Forelimb muscle (tissue), 1 donor: ENCODE data around the gene ZBTB48. TPM values are rescaled to one million over a fixed set of nuclear protein-coding genes. Genes with fewer than 3 reads are reported as not detected.

ENCODE experiments used
- DNase-seq: peaks from one replicate; pipeline ENCODE4 v3.0.0-alpha.2; 2013; ENCODE audit warnings: low read depth
- polyA plus RNA-seq: library from polyadenylated mRNA; unstranded; fragments of 120-200 nt; gene quantifications from one replicate; pipeline ENCODE4 v1.2.1, GENCODE V29; 2013; ENCODE audit not compliant: insufficient read length

ZBTB48 gene
- polyA plus RNA-seq, 1 donor = 23.8 TPM

DNA sequence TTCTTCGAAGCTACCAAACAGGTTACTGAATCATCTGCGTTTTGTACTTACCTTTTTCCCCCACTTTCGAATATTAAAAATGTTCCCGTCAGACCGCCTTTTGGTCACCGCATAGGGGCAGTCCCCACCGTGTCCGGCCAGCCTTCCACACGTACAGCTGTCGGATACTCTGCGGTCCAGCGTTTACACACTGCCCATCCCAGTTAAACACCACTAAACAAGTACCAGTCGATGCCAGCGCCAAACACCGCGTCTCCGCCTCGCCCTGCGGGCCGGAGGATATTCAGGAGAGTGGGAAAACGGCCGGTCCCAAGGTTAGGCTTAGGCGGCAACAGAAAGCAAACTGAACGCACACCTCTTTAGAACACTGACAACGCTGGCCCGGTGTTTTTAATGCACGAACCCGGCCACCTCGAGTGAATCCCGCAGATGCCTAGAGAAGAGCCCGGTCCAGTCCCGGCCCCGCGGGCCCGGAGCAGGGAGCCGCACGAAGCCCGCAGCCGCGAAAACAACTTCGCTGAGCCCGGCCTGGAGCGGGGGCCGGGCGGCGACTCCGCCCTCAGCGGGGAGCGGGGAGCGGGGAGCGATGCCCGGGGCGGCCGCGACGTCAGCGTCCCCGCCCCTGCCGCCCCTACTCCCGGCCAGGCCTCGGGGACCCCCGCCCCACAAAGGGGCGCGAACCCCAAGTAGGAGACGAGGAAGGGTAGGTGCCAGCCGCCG is 33.0 kb downstream of the ZBTB48 start:
- DNase-seq = no peak

DNA sequence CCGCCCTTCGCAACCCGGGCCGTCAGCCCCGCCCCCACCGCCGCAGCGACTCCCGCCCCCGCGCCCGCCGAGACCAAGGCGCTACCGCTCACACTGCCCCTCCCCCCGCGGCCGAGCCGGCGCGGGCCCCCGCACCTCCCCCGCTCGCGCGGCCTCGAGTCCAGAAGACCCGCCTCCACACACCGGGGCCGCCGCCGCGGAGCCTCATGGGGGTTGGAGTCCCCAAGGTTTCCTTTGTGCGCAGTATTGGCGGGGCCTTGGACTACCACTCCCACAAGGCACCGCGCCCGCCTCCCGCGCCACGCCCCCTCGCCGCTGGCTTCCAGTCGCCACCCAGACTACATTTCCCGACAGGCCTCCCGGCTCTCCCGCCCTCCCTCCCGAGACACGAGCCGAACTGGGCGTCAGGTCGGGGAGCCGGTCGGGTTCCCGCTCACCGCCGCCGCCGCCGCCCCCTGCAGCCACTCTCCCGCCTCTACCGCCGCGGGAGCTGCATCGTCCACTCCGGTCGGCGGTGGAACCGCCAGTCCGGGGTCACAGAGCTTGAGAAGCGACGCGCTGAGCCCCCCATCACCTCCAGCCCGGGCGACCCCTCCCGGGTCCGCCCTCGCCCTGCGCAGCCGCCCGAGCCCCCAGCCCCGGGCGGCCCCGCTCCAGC is 33.7 kb downstream of the ZBTB48 start, which contains the start of gene PHF13:
Gene PHF13 (plus strand): TSS at position 371 of the 658 bp plus-strand sequence. CDS start 336 bp downstream, outside the sequence.
- peak; percentile 90 for DNase-seq

DNA sequence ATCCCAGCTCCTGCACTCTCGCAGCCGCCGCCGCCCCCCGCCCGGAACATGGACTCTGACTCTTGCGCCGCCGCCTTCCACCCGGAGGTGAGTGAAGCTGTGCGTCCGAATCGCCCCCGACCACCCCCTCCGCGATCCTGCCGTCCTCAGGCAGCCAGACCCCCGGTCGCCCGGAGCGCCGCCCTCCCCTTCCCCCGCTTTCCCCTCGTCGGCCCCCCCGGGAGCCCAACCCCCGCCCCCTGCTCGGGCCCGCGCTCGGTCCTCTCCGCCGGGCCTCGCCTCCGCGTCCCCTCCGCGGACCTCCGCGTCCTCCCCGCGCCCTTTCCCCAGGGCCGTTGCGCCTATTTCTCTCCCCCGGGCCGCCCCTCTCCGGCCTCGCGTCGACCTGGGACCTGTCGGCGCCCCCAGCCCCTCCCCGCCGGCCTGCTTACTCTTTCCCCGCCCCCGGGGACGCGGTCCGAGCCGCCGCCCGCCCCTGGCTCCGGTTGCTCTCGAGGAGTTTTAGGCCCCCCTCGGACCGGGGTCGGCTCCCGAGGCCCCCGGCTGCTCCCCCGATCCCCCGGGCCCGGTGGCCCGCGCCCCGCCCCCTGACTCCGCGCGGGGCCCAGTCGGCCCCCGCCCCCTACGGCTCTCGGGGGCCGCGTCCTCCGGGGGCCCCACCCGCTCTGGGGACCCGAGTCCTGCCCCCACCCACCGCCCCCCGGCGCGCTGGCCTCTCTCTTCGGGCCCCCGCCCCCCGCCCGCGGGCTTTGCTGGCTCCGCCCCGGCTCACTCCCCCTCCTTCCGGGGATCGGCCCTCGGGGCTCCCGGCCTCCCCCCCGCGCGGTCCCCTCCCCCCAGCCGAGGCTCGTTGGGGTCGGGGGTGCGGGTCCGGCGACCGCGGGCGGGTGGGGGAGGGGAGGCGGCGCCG is 34.5 kb downstream of the ZBTB48 start:
- DNase-seq = no peak

DNA sequence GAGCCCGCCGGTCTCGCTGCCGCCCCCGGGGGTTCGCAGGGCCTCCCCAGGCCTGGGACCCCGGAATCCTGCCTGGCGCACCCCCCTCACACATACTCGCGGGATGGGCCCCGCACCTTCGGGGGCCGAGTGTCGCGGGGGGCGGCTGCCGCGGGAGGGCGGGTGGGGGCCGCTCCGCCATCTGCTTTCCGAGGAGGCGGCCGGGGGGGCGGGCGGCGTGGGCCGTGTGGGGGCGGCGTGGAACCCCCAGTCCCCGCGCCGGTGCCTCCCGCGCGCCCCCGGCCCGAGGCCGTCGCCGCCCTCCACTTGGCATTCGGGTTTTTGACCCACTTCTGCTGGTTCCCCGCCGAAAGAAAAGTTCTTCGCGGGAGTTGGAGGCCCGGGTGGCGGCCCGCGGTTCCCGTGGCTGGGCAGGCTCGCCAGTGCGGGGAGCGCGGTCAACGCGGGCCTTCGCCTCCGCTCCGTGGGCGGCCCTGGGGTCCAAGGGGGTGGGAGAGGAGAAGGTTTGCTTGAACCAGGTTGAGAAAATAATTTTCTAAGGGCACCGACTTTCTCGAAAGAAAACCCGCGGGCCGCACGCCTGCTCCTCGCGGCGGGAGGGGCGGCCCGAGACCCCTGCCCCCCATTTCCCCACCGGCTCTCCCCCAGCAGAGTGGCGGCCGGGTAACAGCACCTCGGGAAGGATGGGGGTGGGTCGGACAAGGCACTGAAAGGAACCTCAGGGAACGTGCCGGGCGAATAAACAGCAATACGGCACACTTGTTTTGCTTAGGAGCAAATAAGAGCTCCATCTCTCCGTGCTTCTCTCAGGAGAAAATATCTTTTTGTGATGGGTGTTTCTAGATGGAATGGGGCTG is 35.4 kb downstream of the ZBTB48 start:
- no peak for DNase-seq

DNA sequence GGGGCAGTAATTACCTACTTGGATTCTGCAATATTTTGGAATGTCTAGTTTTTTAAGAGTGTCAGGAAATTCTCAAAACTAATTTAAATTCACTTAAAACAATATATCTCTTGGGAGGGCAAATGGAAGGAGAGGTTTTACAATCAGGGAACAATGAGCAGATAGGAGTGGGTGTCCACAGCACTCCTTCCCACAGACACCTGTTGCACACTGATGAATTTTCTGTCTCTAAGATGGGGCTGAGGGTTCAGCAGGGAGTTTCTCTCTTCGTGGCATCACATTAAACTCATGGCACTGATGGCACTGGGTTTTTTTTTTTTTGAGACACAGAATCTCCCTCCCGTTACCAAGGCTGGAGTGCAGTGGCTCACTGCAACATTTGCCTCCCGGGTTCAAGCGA is 39.3 kb downstream of the ZBTB48 start:
- DNase-seq = no peak

DNA sequence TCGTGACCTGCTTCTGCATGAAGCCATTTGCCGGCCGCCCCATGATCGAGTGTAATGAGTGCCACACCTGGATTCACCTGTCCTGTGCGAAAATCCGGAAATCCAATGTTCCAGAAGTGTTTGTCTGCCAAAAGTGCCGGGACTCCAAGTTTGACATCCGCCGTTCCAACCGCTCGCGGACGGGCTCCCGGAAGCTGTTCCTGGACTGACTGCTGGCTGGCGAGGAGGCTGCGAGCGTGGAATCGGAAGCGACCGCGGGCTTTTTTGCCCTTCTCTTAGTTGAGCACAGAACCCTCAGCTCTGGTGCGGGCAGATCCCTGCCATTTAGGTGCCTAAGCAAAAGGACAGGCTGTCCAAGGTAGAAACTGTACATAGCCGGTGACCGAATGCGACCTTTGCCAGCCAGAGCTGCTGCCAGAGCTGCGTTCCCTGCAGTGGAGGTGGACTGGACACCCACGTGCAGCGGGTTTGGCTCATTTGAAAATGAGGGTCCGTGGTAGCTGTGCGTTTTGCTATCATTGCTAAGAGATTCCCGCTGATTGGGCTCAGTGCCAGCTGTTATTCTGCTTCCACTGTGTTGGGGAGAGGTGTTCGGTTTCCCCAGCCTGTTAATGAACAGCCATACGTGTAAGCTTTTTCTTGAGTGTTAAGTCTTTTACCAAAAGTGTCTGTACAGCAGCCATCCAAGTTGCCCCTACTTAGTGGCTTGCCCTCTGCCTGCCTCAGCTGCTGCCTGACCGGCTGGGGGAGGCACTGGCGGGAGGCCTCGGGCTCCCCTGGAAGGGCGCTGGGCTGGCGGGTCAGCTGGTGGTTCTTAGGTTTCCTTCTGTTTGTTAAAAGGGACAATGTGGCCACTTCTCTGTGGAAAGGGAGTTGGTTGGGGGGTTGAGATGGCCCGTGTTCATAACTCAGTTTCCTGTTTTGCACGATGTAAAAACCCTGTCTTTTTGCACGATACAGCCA is 41.9 kb downstream of the ZBTB48 start:
- DNase-seq = no peak

DNA sequence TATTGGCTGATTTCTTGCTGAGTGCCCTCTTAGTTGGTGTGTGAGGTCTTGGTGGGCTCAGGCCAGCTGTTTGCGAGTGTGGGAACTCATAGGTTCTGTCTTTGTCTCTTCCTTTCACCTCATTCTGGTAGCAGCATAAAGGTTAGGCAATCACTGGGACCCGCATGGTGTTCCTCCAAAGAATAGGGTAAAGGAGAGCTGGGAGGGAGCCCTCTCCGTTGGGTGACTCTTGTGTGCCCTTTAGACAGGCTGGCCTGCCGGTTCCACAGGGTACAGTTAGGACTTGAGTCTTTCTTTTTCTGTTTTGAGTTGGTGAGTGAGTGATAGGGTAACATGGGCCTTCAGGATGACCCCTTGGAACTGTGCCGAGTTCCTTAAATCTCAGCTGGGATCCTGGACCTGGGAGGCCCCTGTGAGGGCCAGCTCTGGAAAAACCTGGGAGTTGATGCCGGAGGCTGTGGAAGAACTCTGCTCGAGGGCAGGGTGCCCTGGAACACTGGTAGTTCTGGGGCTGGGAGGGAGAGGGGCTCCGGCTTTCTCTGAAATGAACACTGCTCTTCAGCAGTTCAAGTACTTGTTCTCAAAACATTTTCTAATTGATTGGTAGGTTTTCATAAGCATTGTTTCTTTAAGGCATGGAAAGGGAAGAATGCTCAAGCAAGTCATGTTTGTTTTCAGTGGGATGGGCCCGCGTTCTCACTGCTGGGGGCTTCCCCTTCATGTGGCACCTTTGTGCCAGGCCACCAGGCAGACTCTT is 42.8 kb downstream of the ZBTB48 start:
- DNase-seq = no peak

DNA sequence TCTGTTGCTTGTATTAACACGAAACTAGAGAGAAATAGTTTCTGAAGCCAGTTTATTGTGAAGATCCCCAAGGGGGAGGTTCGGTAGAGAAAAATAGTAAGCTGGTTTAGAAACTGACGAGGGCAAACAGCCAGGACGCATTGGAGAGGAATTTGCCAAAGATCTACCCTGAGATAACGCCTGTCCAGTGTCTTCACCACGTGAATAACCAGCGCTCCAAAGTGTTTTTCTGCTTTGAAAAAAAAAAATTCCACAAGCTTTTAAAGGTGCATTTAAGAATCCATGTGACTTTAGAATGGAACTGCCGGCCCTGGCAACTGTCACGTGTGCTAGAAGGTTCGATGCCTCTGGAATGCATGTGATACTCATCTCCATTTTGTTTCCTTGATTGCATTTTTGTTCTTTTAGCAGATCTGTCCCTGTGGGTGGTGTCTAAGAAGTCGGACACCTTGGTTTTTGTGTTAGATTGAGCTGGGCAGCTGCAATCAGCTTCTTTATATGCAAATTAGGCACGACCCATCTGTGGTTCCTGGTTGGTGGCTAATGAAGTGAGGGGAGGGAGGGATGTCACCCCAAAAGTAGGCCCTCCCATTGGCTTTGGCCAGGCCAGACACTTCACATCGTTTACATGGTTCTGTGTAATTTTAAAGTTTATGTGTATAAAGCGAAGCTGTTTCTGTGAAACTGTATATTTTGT is 43.6 kb downstream of the ZBTB48 start:
- DNase-seq = no peak

DNA sequence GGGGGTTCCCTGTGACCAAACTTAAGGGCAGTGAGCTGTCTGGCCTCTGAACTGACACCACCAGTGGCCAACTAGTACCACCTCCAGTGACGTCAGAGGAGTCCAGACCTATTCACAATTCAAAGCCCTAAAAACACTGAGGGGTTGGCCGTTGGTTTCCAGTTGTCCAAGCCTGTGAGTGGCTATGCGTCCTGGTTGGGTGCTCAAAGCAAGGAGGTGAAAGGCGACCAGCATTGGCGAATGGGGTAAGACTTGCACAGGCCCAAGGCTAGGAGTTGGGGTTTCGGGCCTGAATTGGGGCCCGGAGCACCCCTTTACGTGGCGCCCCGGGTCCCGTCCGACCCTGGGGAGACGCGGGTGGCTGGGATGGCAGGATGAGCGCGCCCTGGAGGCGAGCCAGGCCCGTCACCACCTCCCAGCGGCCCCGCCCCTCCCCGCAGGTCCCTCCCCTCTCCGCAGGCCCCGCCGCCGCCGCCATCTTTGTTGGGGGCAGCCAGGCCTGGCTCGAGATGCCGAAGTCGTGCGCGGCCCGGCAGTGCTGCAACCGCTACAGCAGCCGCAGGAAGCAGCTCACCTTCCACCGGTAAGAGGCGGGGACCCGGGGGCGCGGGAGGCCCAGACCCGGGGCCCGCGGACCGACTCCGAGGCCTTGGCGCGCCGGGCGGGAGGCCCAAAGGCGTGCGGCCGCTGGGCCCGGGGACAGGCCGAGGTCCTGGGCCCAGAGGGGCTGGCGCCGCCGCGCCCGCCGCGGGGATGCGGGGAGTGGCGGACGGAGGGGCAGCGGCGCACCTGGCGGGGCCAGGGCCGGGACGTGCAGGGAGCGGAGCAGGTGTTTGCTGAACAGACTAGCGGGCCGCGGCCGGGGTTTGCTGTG is 45.2 kb downstream of the ZBTB48 start, which contains the start of gene THAP3:
Gene THAP3 (plus strand): TSS at position 159 of the 874 bp plus-strand sequence. CDS start 351 bp downstream, at position 510.
- DNase-seq = no peak

DNA sequence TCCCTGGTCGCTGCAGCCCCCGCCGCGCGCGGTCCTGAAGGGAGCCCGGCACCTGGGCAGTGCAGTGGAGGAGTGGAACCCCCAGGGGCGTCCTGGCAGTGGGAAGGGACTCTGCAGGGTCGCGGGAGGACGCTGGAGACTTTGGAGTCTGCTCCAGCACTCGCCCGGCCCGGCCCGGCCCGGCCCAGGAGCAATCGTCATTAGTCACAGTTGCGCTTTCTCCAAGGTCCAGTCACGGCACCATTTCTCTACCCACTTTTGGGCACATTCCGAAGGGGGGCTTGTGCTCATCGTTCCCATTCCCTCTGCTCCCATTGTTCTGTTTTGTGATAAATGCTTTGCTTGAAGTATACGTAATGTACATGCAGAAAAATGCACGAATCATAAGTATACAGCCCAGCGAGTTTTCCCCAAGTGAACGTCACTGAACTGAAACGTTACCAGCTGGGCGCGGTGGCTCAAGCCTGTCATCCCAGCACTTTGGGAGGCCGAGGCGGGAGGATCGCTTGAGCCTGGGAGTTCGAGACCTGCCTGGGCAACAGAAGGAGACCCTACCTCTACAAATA is 45.9 kb downstream of the ZBTB48 start:
- no peak for DNase-seq

DNA sequence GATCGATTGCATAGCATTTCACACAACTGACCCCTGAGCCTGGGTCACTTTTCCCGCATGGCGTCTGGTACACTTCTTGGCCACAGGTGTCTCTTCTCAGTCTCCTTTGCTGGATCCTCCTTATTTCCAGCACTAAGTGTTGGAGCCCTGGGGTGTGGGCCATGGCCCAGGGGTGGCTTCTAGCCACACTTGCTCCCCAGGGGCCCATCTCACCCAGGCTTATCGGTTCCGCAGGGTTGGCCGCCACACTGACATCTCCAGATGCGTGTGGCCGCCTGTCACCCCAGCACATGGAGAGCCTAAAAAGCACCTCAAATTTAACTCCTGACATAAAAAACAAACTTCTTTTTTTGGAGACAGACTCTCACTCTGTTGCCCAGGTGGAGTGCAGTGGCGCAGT is 47.2 kb downstream of the ZBTB48 start:
- DNase-seq = no peak

DNA sequence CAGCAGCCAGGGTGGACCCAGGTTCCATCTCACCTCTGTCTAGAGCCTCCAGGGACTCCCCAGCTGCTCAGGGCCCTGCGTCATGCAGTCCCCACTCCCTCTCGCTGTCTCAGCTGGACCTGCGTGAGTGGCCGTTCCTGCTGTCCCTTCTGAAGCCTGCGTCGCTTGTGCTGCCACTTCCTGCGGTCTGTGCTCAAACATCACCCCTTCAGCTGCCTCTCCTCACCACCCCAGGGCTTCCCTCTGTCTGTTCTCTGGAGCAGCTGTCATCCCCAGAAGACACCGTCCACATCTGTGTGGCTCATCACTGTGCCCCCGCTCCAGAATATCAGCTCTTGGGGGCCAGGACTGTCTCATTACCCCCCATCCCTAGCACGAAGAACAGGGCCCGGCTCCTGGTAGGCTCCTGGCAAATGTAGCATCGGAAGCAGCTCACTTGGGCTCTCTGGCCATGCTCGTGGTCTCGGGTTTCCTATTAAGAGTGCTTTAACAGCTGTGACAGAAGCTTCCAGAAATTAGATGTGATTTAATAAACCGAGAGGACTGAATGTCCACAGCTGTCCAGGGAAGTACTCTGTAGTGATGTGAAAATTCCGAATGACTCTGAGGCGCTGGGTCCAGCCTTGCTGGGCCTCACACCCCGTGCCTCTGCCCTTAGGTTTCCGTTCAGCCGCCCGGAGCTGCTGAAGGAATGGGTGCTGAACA is 48.2 kb downstream of the ZBTB48 start:
- no peak for DNase-seq

DNA sequence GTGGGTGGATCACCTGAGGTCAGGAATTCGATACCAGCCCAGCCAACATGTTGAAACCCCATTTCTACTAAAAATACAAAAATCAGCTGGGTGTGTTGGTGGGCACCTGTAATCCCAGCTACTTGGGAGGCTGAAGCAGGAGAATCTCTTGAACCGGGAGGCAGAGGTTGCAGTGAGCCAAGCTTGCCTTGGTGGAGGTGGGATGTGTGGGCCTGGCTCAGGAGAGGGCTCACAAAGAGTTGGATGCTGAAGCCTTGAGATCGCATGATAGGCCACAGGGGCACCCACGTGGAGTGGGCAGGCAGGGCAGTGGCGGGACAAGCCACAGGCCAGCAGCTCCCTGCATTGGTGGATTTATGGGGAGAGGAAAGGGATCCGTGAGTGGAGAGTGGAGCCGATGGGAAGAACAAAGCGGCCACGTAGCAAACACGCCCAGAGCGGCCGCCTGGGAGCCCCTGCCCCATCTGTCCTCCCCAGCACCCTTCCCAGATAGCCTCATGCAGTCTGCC is 49.2 kb downstream of the ZBTB48 start:
- no peak for DNase-seq

DNA sequence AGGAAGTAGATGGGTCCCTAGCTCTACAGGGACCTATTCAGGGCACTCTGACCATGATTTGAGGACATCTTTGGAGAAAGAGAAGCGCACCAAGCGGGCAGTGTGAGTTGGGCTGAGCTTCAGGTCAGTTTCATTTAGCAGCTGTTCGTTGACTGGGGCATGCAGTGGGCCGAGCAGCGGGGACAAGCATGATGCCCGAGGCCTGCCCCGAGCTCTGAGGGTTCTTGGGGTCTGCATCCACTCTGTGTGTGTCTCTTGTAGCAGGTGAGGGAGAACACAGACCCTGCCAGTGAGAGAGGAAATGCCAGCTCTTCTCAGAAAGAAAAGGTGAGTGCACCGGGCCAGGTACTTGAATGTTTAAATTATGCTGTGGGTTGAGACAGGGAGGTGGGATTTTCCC is 50.2 kb downstream of the ZBTB48 start:
- DNase-seq = no peak

DNA sequence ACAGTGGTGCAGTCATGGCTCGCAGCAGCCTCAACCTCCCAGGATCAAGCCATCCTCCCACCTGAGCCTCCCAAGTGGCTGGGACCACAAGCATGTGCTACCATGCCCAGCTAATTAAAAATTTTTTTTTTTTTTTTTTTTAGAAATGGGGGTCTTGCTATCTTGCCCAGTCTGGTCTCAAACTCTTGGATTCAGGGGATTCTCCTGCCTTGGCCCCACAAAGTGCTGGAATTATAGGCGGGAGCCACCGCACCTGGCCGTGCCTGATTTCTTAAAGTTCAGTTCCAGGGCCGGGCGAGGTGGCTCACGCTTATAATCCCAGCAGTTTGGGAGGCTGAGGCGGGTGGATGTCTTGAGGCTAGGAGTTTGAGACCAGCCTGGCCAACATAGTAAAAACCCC is 51.3 kb downstream of the ZBTB48 start:
- DNase-seq = no peak
